Stimulated activated CD8-positive, alpha-beta memory T cell treated with anti-CD3 and anti-CD28 coated beads, Interleukin-7, amount 100 ng/mL, for 24 hours (primary cell): Measurements from ENCODE around the gene GYS2.

Source experiments
- DNase-seq: peaks from one replicate; pipeline ENCODE4 v3.0.0-alpha.2; 2020; ENCODE audit warnings: low read depth

The GYS2 gene

GRCh38 chr12:21552635-21553328 lies 51.9 kb downstream of the GYS2 start:
- DNase-seq, result no peak

GRCh38 chr12:21551841-21552465 lies 52.7 kb downstream of the GYS2 start:
- no peak for DNase-seq

- no peak for DNase-seq
Measured at GRCh38 chr12:21547437-21547836, 57.2 kb downstream of the GYS2 start.

GRCh38 chr12:21546716-21547115 lies 57.9 kb downstream of the GYS2 start:
- no peak for DNase-seq

GRCh38 chr12:21545557-21545956 lies 59.1 kb downstream of the GYS2 start:
- DNase-seq, result no peak

- no peak for DNase-seq
Measured at GRCh38 chr12:21543151-21543550, 61.5 kb downstream of the GYS2 start.

GRCh38 chr12:21542403-21542802 lies 62.2 kb downstream of the GYS2 start:
- DNase-seq, result no peak

GRCh38 chr12:21541773-21542172 lies 62.9 kb downstream of the GYS2 start:
- no peak for DNase-seq

- no peak for DNase-seq
Measured at GRCh38 chr12:21539797-21540196, 64.8 kb downstream of the GYS2 start.

GRCh38 chr12:21538061-21538653 lies 66.5 kb downstream of the GYS2 start:
- no peak for DNase-seq

- no peak for DNase-seq
Measured at GRCh38 chr12:21529456-21529855, 75.2 kb downstream of the GYS2 start.

GRCh38 chr12:21528953-21529352 lies 75.7 kb downstream of the GYS2 start:
- DNase-seq, result no peak

- peak; percentile 11 for DNase-seq
Measured at GRCh38 chr12:21527451-21528180, 77.0 kb downstream of the GYS2 start.

- DNase-seq, result no peak
Measured at GRCh38 chr12:21526721-21527345, 77.8 kb downstream of the GYS2 start.

GRCh38 chr12:21526053-21526452 lies 78.6 kb downstream of the GYS2 start, which contains the start of gene SPX:
Gene SPX, plus strand, starts transcription at chr12:21526296. Its CDS starts 177 bp downstream, at chr12:21526473.
- DNase-seq, result no peak

- no peak for DNase-seq
Measured at GRCh38 chr12:21523148-21523547, 81.5 kb downstream of the GYS2 start.

- DNase-seq, result no peak
Measured at GRCh38 chr12:21521541-21521940, 83.1 kb downstream of the GYS2 start.

GRCh38 chr12:21518451-21518850 lies 86.2 kb downstream of the GYS2 start:
- no peak for DNase-seq

GRCh38 chr12:21516281-21516680 lies 88.4 kb downstream of the GYS2 start:
- DNase-seq, result no peak

- DNase-seq, result no peak
Measured at GRCh38 chr12:21509768-21510167, 94.9 kb downstream of the GYS2 start.

- DNase-seq, result no peak
Measured at GRCh38 chr12:21507849-21508248, 96.8 kb downstream of the GYS2 start.

- no peak for DNase-seq
Measured at GRCh38 chr12:21505888-21506287, 98.8 kb downstream of the GYS2 start.
